ENCODE results near the gene GORASP2.

GORASP2 gene

GRCh38 chr2:170943041-170943440 is 14.0 kb downstream of the GORASP2 start:
- no peak for DNase-seq (ENCODE audit: extremely low read depth, insufficient read length)
- TF ChIP-seq, protein P1, sequence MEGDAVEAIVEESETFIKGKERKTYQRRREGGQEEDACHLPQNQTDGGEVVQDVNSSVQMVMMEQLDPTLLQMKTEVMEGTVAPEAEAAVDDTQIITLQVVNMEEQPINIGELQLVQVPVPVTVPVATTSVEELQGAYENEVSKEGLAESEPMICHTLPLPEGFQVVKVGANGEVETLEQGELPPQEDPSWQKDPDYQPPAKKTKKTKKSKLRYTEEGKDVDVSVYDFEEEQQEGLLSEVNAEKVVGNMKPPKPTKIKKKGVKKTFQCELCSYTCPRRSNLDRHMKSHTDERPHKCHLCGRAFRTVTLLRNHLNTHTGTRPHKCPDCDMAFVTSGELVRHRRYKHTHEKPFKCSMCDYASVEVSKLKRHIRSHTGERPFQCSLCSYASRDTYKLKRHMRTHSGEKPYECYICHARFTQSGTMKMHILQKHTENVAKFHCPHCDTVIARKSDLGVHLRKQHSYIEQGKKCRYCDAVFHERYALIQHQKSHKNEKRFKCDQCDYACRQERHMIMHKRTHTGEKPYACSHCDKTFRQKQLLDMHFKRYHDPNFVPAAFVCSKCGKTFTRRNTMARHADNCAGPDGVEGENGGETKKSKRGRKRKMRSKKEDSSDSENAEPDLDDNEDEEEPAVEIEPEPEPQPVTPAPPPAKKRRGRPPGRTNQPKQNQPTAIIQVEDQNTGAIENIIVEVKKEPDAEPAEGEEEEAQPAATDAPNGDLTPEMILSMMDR (IDR thresholded peaks at IDR 0.05; ENCODE audit: insufficient read depth, low read length, poor library complexity, severe bottlenecking), result no peak
- no peak overlapping the region for H3K4me3 ChIP-seq (replicated peaks; ENCODE audit: low read depth, low read length)
- no peaks in the 10 kb centered on the region for H3K27me3 ChIP-seq (replicated peaks; ENCODE audit: control insufficient read depth, insufficient read depth, low read length)
- no peaks in the 10 kb centered on the region; the same call in 1 of the 2 replicates for H3K36me3 ChIP-seq (ENCODE audit: control insufficient read depth, insufficient read depth, low read length)

- TF ChIP-seq, protein P1 (IDR thresholded peaks at IDR 0.05; ENCODE audit: insufficient read depth, low read length, poor library complexity, severe bottlenecking), result no peak
- DNase-seq (ENCODE audit: extremely low read depth, insufficient read length), result no peak
- Histone ChIP-seq H3K36me3 (ENCODE audit: control insufficient read depth, insufficient read depth, low read length) (no peaks in the 10 kb centered on the region; the same call in 1 of the 2 replicates), H3K27me3 (replicated peaks; ENCODE audit: control insufficient read depth, insufficient read depth, low read length) (no peaks in the 10 kb centered on the region), H3K4me3 (replicated peaks; ENCODE audit: low read depth, low read length) (no peak overlapping the region)
Observed at GRCh38 chr2:170943596-170943995, 14.5 kb downstream of the GORASP2 start.

DNA sequence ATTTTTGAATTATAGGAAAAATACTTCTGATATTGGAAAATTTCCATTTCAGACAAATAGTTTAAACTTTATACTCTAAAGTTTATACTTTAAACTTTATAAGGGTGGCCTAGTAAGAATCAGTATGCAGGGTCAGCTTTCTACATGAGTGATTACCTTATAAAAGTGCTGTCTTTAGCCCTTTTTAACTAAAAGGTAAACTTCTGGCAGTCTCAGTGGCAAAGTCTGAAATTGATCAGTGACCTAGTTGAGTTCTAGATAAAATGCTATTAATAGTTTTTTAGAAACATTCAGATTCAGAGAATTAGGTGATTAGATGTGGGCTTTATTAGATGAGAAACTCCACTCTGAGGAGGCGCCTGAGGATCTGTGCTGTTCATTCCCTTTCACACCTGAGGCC is 15.5 kb downstream of the GORASP2 start:
- TF ChIP-seq, protein P1 (IDR thresholded peaks at IDR 0.05; ENCODE audit: insufficient read depth, low read length, poor library complexity, severe bottlenecking), result no peak
- H3K36me3 ChIP-seq (ENCODE audit: control insufficient read depth, insufficient read depth, low read length), result peaks cover 1% of the 10 kb centered on the region; the same call in 1 of the 2 replicates
- no peak overlapping the region for H3K4me3 ChIP-seq (replicated peaks; ENCODE audit: low read depth, low read length)
- DNase-seq (ENCODE audit: extremely low read depth, insufficient read length), result no peak
- H3K27me3 ChIP-seq (replicated peaks; ENCODE audit: control insufficient read depth, insufficient read depth, low read length), result no peaks in the 10 kb centered on the region

GRCh38 chr2:170949415-170949814 is 20.4 kb downstream of the GORASP2 start:
- TF ChIP-seq, protein P1 (IDR thresholded peaks at IDR 0.05; ENCODE audit: insufficient read depth, low read length, poor library complexity, severe bottlenecking), result no peak

DNA sequence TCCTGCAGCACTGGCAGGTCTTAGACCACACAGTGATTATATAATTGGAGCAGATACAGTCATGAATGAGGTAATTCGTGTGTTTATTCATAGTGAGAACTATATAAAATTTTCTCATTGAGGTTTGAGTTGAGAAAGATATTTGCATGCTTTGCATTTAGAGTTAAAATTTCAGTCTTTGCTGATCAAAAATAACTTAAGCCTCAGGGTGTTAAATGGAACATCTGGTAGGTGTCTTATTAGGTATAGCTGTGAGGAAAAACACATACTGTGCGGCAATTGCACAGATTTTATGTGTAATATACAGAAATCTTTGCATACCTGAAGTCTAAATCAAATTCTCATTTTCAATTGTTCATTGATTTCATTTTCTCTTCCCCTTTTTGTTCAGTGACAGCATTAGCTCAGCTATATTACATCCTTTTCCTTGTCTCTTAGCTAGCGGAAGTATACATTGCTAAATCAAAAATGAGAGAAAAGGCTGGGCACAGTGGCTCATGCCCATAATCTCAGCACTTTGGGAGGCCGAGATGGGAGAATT is 21.2 kb downstream of the GORASP2 start:
- no peaks in the 10 kb centered on the region for H3K27me3 ChIP-seq (replicated peaks; ENCODE audit: control insufficient read depth, insufficient read depth, low read length)
- peak; percentile 67 for DNase-seq (ENCODE audit: extremely low read depth, insufficient read length)
- TF ChIP-seq, protein P1 (IDR thresholded peaks at IDR 0.05; ENCODE audit: insufficient read depth, low read length, poor library complexity, severe bottlenecking), result no peak
- peaks cover 10% of the 10 kb centered on the region for H3K36me3 ChIP-seq (ENCODE audit: control insufficient read depth, insufficient read depth, low read length)
- H3K4me3 ChIP-seq (replicated peaks; ENCODE audit: low read depth, low read length), result no peak overlapping the region

More at GRCh38 chr2:170949415-170949814, 20.4 kb downstream of the GORASP2 start:
- Histone ChIP-seq H3K27me3 (replicated peaks; ENCODE audit: control insufficient read depth, insufficient read depth, low read length) (no peaks in the 10 kb centered on the region), H3K4me3 (replicated peaks; ENCODE audit: low read depth, low read length) (no peak overlapping the region), H3K36me3 (ENCODE audit: control insufficient read depth, insufficient read depth, low read length) (peaks cover 7% of the 10 kb centered on the region)
- DNase-seq (ENCODE audit: extremely low read depth, insufficient read length), result no peak

DNA sequence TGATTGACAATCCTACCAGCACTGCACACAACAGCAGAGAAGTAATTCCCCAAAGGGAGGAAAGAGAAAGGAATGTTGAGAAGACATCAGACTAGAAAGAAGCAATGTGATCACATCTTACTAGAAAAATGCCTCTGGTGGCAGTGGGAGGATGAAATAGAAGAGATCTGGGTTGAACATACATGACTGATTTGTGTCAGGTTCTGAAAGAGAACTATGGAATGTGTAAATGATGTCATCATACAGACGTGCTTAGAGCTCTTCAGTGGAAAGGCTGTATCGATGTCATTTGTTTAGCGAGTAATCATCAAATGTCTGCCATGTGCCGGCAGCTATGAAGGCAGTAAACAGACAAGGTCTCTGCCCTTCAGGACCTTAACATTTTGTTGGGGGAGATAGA is 24.9 kb downstream of the GORASP2 start:
- Histone ChIP-seq H3K36me3 (ENCODE audit: control insufficient read depth, insufficient read depth, low read length) (peaks cover 12% of the 10 kb centered on the region), H3K4me3 (replicated peaks; ENCODE audit: low read depth, low read length) (no peak overlapping the region), H3K27me3 (replicated peaks; ENCODE audit: control insufficient read depth, insufficient read depth, low read length) (no peaks in the 10 kb centered on the region)
- DNase-seq (ENCODE audit: extremely low read depth, insufficient read length), result no peak
- TF ChIP-seq, protein P1 (IDR thresholded peaks at IDR 0.05; ENCODE audit: insufficient read depth, low read length, poor library complexity, severe bottlenecking), result no peak
